T-cell (primary cell): ENCODE results near the gene STK11IP. TPM values are rescaled to one million over a fixed set of nuclear protein-coding genes. Genes with fewer than 3 reads are reported as not detected.

Experiments used
- ATAC-seq, 4 experiments: fragments of 200-7000 bp in 3 of 4; fragments of 150-1000 bp in 1 of 4; cut with Tn5 transposase; replicated peaks in 1 of 4; 1 replicate in 3 of 4; 2 replicates in 1 of 4; pipeline ENCODE4 v1.10.0; 2021; ENCODE audit warnings: moderate library complexity in 3 of 4, mild to moderate bottlenecking in 2 of 4, moderate number of reproducible peaks in 1 of 4
- CTCF ChIA-PET, 2 donors: fragments of 300-600 bp; sonication (Branson Sonifier 250); formaldehyde crosslinking; loops; one replicate each; lab custom pipeline; 2022; ENCODE audit warnings: antibody characterized with exemption in 2 of 2; lab: Charles Lee
- POLR2A ChIA-PET, 2 donors: fragments of 300-600 bp; sonication (Branson Sonifier 250); formaldehyde crosslinking; loops; one replicate each; lab custom pipeline; 2022; ENCODE audit warnings: antibody characterized with exemption in 2 of 2; lab: Charles Lee
- DNase-seq, 35 experiments: peaks; one replicate each; pipeline versions ENCODE4 v3.0.0 to v3.0.0-alpha.2; 2013 to 2023
- H3K27ac ChIP-seq: one replicate; pipeline ENCODE4 v1.5.1; 2013; ENCODE audit warnings: low read length
- H3K27me3 ChIP-seq, 2 experiments: replicated peaks in 1 of 2; 1 replicate in 1 of 2; 2 replicates in 1 of 2; pipeline versions ENCODE4 v1.6.1 to v1.7.0; 2013; ENCODE audit warnings: low read length in 1 of 2, mixed read lengths in 1 of 2; ENCODE audit not compliant: control insufficient read depth in 2 of 2, insufficient read depth in 2 of 2; ENCODE audit errors: extremely low read depth in 1 of 2
- H3K36me3 ChIP-seq, 2 donors: 1 replicate in 1 of 2; 2 replicates in 1 of 2; pipeline versions ENCODE4 v1.6.1 to v1.7.0; 2013; ENCODE audit warnings: low read length in 1 of 2; ENCODE audit not compliant: control insufficient read depth in 2 of 2, insufficient read depth in 1 of 2; ENCODE audit errors: extremely low read depth in 1 of 2
- H3K4me1 ChIP-seq, 2 experiments: 1 replicate in 1 of 2; 2 replicates in 1 of 2; pipeline versions ENCODE4 v1.6.1 to v1.7.0; 2013; ENCODE audit warnings: low read length in 2 of 2, mixed read lengths in 1 of 2; ENCODE audit not compliant: insufficient read depth in 2 of 2, control insufficient read depth in 1 of 2; ENCODE audit errors: extremely low read depth in 1 of 2
- H3K4me3 ChIP-seq, 2 donors: 1 replicate in 1 of 2; 2 replicates in 1 of 2; pipeline versions ENCODE4 v1.5.1 to v1.7.0; 2013; ENCODE audit warnings: mild to moderate bottlenecking in 2 of 2, low read length in 1 of 2, moderate library complexity in 1 of 2; ENCODE audit not compliant: control insufficient read depth in 1 of 2; ENCODE audit errors: extremely low read depth in 1 of 2
- H3K9me3 ChIP-seq: 2 replicates; pipeline ENCODE4 v1.7.0; 2013
- H3K27ac Mint-ChIP-seq, 2 donors: one replicate each; pipeline ENCODE4 v1.8.0; 2020 to 2021; ENCODE audit warnings: mild to moderate bottlenecking in 2 of 2, mixed read lengths in 2 of 2
- H3K27me3 Mint-ChIP-seq, 2 donors: one replicate each; pipeline ENCODE4 v1.8.0; 2021 to 2022; ENCODE audit warnings: mixed read lengths in 2 of 2
- H3K36me3 Mint-ChIP-seq: one replicate; pipeline ENCODE4 v1.8.0; 2021; ENCODE audit warnings: mixed read lengths
- H3K4me1 Mint-ChIP-seq, 3 donors: one replicate each; pipeline ENCODE4 v1.8.0; 2020 to 2022; ENCODE audit warnings: mixed read lengths in 3 of 3, mild to moderate bottlenecking in 1 of 3
- H3K4me3 Mint-ChIP-seq, 3 donors: one replicate each; pipeline ENCODE4 v1.8.0; 2020 to 2022; ENCODE audit warnings: mild to moderate bottlenecking in 3 of 3, mixed read lengths in 3 of 3, moderate library complexity in 3 of 3
- H3K9me3 Mint-ChIP-seq, 3 donors: one replicate each; pipeline ENCODE4 v1.8.0; 2020 to 2022; ENCODE audit warnings: mixed read lengths in 3 of 3
- WGBS: methylation state at CpG from one replicate; pipeline ENCODE4 v1.1.5; 2013; ENCODE audit warnings: missing lambda C conversion rate; ENCODE audit not compliant: insufficient coverage; 5-methylcytosine and 5-hydroxymethylcytosine counted together
- total RNA-seq, 35 experiments: library from RNA in 6 of 35; stranded (reverse) in 6 of 35; fragments of 120-200 nt in 1 of 35; gene quantifications; one replicate each; pipeline versions ENCODE4 v1.2.1 to v1.2.4 and lab custom pipeline; 2013 to 2026

STK11IP gene
- total RNA-seq, 5 donors from 2014 or later (not counting 1 experiment from before 2014, with no cell fraction given), result 25.9 to 52.8 (median 49.3) TPM

DNA sequence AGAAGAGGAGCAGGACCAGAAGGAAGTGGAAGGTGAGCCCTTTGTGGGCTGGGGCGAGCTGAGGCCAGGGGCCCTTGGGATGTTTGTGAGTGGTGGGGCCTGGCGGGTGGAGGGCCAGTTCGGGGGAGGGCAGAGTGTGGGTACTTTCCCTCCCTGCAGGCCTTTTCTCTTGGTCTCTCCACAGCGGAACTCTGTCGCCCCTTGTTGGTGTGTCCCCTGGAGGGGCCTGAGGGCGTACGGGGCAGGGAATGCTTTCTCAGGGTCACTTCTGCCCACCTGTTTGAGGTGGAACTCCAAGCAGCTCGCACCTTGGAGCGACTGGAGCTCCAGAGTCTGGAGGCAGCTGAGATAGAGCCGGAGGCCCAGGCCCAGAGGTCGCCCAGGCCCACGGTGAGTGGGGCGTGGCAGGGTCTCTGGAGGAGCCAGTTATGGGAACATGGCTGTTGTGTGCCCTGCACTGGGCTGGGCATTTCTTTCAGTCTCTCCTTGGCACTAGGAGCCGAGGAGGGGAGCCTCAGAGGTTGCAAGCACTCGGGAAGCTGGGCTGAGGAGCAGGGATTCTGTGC is 10.8 kb downstream of the STK11IP start:
- ChIA-PET CTCF (no interaction called here), POLR2A (no interaction called here)
- H3K36me3 Mint-ChIP-seq, result peaks cover 64% of the 10 kb centered on the region
- Histone ChIP-seq H3K36me3 (peaks cover 12 to 60% of the 10 kb centered on the region in 2 donors), H3K4me1 (peaks cover 2 to 12% of the 10 kb centered on the region in 2 experiments), H3K27me3 (no peaks in the 10 kb centered on the region), H3K4me3 (no peak overlapping the region), H3K9me3 (no peaks in the 10 kb centered on the region), H3K27ac (no peak overlapping the region)
- no peak overlapping the region for H3K4me3 Mint-ChIP-seq
- H3K9me3 Mint-ChIP-seq, result no peaks in the 10 kb centered on the region
- peaks cover 11 to 15% (median 13%) of the 10 kb centered on the region in 3 donors for H3K4me1 Mint-ChIP-seq
- no peak for DNase-seq
- H3K27me3 Mint-ChIP-seq, result no peaks in the 10 kb centered on the region
- 86% methylated on average over 11 of the region's 15 CpGs for WGBS
- no peak overlapping the region for H3K27ac Mint-ChIP-seq
- ATAC-seq, result no peak

GRCh38 chr2:219609149-219609750 is 11.6 kb downstream of the STK11IP start:
- ATAC-seq (no peak), DNase-seq (no peak)
- H3K4me1 Mint-ChIP-seq, result peaks cover 11 to 13% (median 13%) of the 10 kb centered on the region in 3 donors
- Histone ChIP-seq H3K27ac (no peak overlapping the region), H3K9me3 (no peaks in the 10 kb centered on the region), H3K4me3 (no peak overlapping the region), H3K27me3 (no peaks in the 10 kb centered on the region), H3K4me1 (peaks cover 2 to 12% of the 10 kb centered on the region in 2 experiments), H3K36me3 (peaks cover 12 to 60% of the 10 kb centered on the region in 2 donors)
- no peaks in the 10 kb centered on the region for H3K9me3 Mint-ChIP-seq
- ChIA-PET CTCF (no interaction called here), POLR2A (no interaction called here)
- peaks cover 59% of the 10 kb centered on the region for H3K36me3 Mint-ChIP-seq
- H3K27ac Mint-ChIP-seq, result no peak overlapping the region
- 94% methylated on average over 9 of the region's 13 CpGs for WGBS
- no peaks in the 10 kb centered on the region for H3K27me3 Mint-ChIP-seq
- no peak overlapping the region for H3K4me3 Mint-ChIP-seq

DNA sequence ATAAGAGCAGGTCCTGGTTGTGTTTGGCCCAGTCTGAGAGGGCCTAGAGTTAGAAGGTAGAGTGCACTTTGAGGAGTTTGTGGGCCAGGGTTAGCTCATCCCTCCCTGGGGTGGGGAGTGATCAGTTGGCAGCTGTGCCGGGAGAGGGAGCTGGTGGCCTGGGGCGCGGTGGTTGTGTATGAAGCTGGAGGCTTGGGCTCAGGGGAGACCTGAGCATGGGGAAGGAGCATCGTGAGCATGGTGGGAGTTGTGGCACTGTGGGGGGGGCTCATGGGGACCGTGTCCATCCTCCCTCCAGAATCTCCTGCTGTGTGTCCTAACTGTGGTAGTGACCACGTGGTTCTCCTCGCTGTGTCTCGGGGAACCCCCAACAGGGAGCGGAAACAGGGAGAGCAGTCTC is 13.6 kb downstream of the STK11IP start:
- Mint-ChIP-seq H3K27ac (no peak overlapping the region), H3K27me3 (no peaks in the 10 kb centered on the region), H3K36me3 (peaks cover 60% of the 10 kb centered on the region), H3K4me1 (peaks cover 11 to 13% (median 13%) of the 10 kb centered on the region in 3 donors), H3K9me3 (no peaks in the 10 kb centered on the region), H3K4me3 (no peak overlapping the region)
- CTCF ChIA-PET, result interaction anchor here in 1 of 2 donors (0.5 to 1.0 kb wide), 2 partner anchors 9 to 51 kb away, joined by 4 to 5 read pairs; no protein-coding TSS in a partner anchor
- peaks cover 2 to 12% of the 10 kb centered on the region in 2 experiments for H3K4me1 ChIP-seq
- no peaks in the 10 kb centered on the region for H3K27me3 ChIP-seq
- no peak for DNase-seq
- ATAC-seq, result no peak
- H3K9me3 ChIP-seq, result no peaks in the 10 kb centered on the region
- 96% methylated on average over 6 of the region's 9 CpGs for WGBS
- no peak overlapping the region for H3K27ac ChIP-seq
- POLR2A ChIA-PET, result no interaction called here
- no peak overlapping the region for H3K4me3 ChIP-seq
- peaks cover 16 to 58% of the 10 kb centered on the region in 2 donors for H3K36me3 ChIP-seq

- H3K27ac Mint-ChIP-seq, result no peak overlapping the region
- H3K4me3 Mint-ChIP-seq, result peak overlapping the region in 2 of 3 donors; percentile 5 to 58
- H3K36me3 ChIP-seq, result peaks cover 16 to 51% of the 10 kb centered on the region in 2 donors
- peaks cover 58% of the 10 kb centered on the region for H3K36me3 Mint-ChIP-seq
- CTCF ChIA-PET, result interaction anchor here in 1 of 2 donors (1.0 kb wide), 1 partner anchor 52 kb away, joined by 4 read pairs; no protein-coding TSS in a partner anchor
- no peaks in the 10 kb centered on the region for H3K9me3 Mint-ChIP-seq
- H3K4me1 ChIP-seq, result peaks cover 2 to 12% of the 10 kb centered on the region in 2 experiments
- H3K27ac ChIP-seq, result no peak overlapping the region
- POLR2A ChIA-PET, result no interaction called here
- no peak for DNase-seq
- no peaks in the 10 kb centered on the region for H3K27me3 ChIP-seq
- no peak for ATAC-seq
- 78% methylated on average over 11 of the region's 12 CpGs for WGBS
- no peaks in the 10 kb centered on the region for H3K27me3 Mint-ChIP-seq
- no peak overlapping the region for H3K4me3 ChIP-seq
- H3K9me3 ChIP-seq, result no peaks in the 10 kb centered on the region
- peaks cover 11 to 13% (median 13%) of the 10 kb centered on the region in 3 donors for H3K4me1 Mint-ChIP-seq
These were observed 14.4 kb downstream of the STK11IP start for GRCh38 chr2:219611866-219612576.

GRCh38 chr2:219612577-219613286 is 15.1 kb downstream of the STK11IP start:
- DNase-seq (peak in 22 of 35 experiments; percentile 5 to 54 (median 24)), ATAC-seq (peak in 2 of 4 experiments; percentile 59 to 82)
- WGBS, result 92% methylated on average over 8 of the region's 15 CpGs
- H3K27me3 ChIP-seq, result no peaks in the 10 kb centered on the region
- Mint-ChIP-seq H3K36me3 (peaks cover 52% of the 10 kb centered on the region), H3K4me3 (peak overlapping the region in 2 of 3 donors; percentile 5 to 58), H3K27me3 (no peaks in the 10 kb centered on the region), H3K27ac (no peak overlapping the region), H3K4me1 (peaks cover 11 to 13% (median 13%) of the 10 kb centered on the region in 3 donors), H3K9me3 (no peaks in the 10 kb centered on the region)
- H3K36me3 ChIP-seq, result peaks cover 16 to 46% of the 10 kb centered on the region in 2 donors
- POLR2A ChIA-PET, result interaction anchor here in 1 of 2 donors (0.5 kb wide), 1 partner anchor 15 kb away, joined by 4 read pairs; no protein-coding TSS in a partner anchor
- H3K4me1 ChIP-seq, result peaks cover 2 to 12% of the 10 kb centered on the region in 2 experiments
- CTCF ChIA-PET, result no interaction called here
- no peak overlapping the region for H3K4me3 ChIP-seq
- H3K9me3 ChIP-seq, result no peaks in the 10 kb centered on the region
- no peak overlapping the region for H3K27ac ChIP-seq
